Right cardiac atrium (tissue), 5 donors: Measurements from ENCODE around the gene PPP1R3G. TPM values are rescaled to one million over a fixed set of nuclear protein-coding genes. Genes with fewer than 3 reads are reported as not detected.

ENCODE experiments used
- ATAC-seq, 2 donors: fragments of 200-7000 bp; cut with Tn5 transposase; one replicate each; pipeline versions ENCODE4 v1.8.0 to v1.9.1; 2020; ENCODE audit warnings: moderate library complexity in 2 of 2, mild to moderate bottlenecking in 1 of 2
- DNase-seq, 3 donors: peaks; one replicate each; pipeline ENCODE4 v3.0.0-alpha.2; 2020
- H3K27ac ChIP-seq: one replicate; pipeline ENCODE4 v1.5.1; 2013; ENCODE audit warnings: mild to moderate bottlenecking, low read length, control low read depth, moderate library complexity
- H3K27me3 ChIP-seq: one replicate; pipeline ENCODE4 v1.6.1; 2013; ENCODE audit not compliant: control insufficient read depth, insufficient read depth
- H3K4me1 ChIP-seq: one replicate; pipeline ENCODE4 v1.6.1; 2013; ENCODE audit warnings: low read length; ENCODE audit not compliant: control insufficient read depth, insufficient read depth
- H3K4me3 ChIP-seq: one replicate; pipeline ENCODE4 v1.5.1; 2013; ENCODE audit warnings: low read length, control low read depth
- H3K9me3 ChIP-seq: one replicate; pipeline ENCODE4 v1.6.1; 2013; ENCODE audit warnings: low read length; ENCODE audit not compliant: control insufficient read depth
- WGBS: extraction: QIAGEN DNeasy Blood & Tissue Kit; methylation state at CpG from one replicate; pipeline ENCODE4 v1.1.7; 2013; 5-methylcytosine and 5-hydroxymethylcytosine counted together
- intact Hi-C, 4 donors: fragments of 100-400 bp; cut with DNase I; formaldehyde crosslinking; loops; one replicate each; pipeline versions ENCODE4 v1.11.0 to v1.14.0; 2022 to 2023
- polyA plus RNA-seq: library from polyadenylated mRNA; stranded (reverse); fragments of 200-250 nt; gene quantifications from one replicate; pipeline ENCODE4 v1.2.3, GENCODE V29; 2013
- total RNA-seq, 4 donors: library from RNA; stranded (reverse); fragmentation: NEBNext Ultra II Directional; extraction: Animal tissue kit (Norgen Biotek cat#: 25700); gene quantifications; one replicate each; pipeline ENCODE4 v1.2.1, GENCODE V29; 2021
- donor health status: healthy with polysubstance abuse.
- donor health status: DM: no; HTN: yes; CAD: no.
- donor health status: DM: no; HTN: no; CAD: no.
- donor health status: DM: no; HTN: yes; CAD: no; lungs with severe emphysema.
- donor health status: DM: yes; HTN: yes; CAD: no.

Gene PPP1R3G
- total and polyA plus RNA-seq, 5 donors, result 6.7 to 19.5 (median 14.2) TPM

GRCh38 chr6:5093231-5094015 is 8.3 kb downstream of the PPP1R3G start:
- H3K4me3 ChIP-seq, result no peak overlapping the region
- intact Hi-C loops, result no loop called here
- peaks cover 3% of the 10 kb centered on the region for H3K4me1 ChIP-seq
- WGBS, result 75% methylated on average over 7 of the region's 7 CpGs
- peak overlapping the region; percentile 59 for H3K27ac ChIP-seq
- ATAC-seq (peak; percentile 62 to 65), DNase-seq (peak in 1 of 3 donors; percentile 74)
- H3K27me3 ChIP-seq, result no peaks in the 10 kb centered on the region
- H3K9me3 ChIP-seq, result no peaks in the 10 kb centered on the region

- Histone ChIP-seq H3K27ac (no peak overlapping the region), H3K4me3 (no peak overlapping the region), H3K27me3 (no peaks in the 10 kb centered on the region), H3K4me1 (peaks cover 3% of the 10 kb centered on the region), H3K9me3 (no peaks in the 10 kb centered on the region)
- WGBS, result 81% methylated on average over 3 of the region's 3 CpGs
- intact Hi-C loops, result no loop called here
- no peak for DNase-seq
- no peak for ATAC-seq
These were observed 9.2 kb downstream of the PPP1R3G start for GRCh38 chr6:5094327-5094726.

GRCh38 chr6:5095236-5095635 is 10.1 kb downstream of the PPP1R3G start:
- no peak for ATAC-seq
- Histone ChIP-seq H3K4me3 (no peak overlapping the region), H3K4me1 (peaks cover 3% of the 10 kb centered on the region), H3K27me3 (no peaks in the 10 kb centered on the region), H3K27ac (no peak overlapping the region), H3K9me3 (no peaks in the 10 kb centered on the region)
- 65% methylated on average over 3 of the region's 3 CpGs for WGBS
- DNase-seq, result no peak
- intact Hi-C loops, result no loop called here

DNA sequence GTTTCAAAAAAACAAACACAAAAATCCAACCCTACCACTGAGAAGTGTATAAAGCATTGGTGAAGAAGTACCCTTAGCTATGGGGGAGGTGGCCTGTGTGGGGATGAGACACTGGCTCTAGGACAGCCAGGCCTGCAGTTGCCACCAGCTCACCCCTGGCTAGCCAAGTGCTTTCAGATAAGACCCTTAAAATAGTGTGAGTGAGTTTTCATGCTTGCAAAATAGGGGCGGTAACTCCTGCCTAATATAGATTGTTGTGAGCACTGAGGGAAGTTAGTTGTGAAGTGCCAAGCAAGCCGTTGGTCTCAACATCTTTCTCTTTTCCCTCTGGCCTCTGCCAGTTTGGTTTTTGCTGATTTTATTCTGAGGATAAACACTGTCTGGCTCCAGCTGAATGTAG is 11.3 kb downstream of the PPP1R3G start:
- WGBS, result 20% methylated on average over 2 of the region's 2 CpGs
- intact Hi-C loops, result no loop called here
- Histone ChIP-seq H3K27me3 (no peaks in the 10 kb centered on the region), H3K9me3 (no peaks in the 10 kb centered on the region), H3K27ac (peak overlapping the region; percentile 83), H3K4me1 (no peaks in the 10 kb centered on the region), H3K4me3 (no peak overlapping the region)
- ATAC-seq (peak; percentile 85 to 91), DNase-seq (peak; percentile 40 to 75 (median 73))

GRCh38 chr6:5098501-5099270 is 13.5 kb downstream of the PPP1R3G start:
- no peak for DNase-seq
- intact Hi-C loops, result no loop called here
- Histone ChIP-seq H3K4me3 (no peak overlapping the region), H3K4me1 (no peaks in the 10 kb centered on the region), H3K9me3 (no peaks in the 10 kb centered on the region), H3K27ac (no peak overlapping the region), H3K27me3 (no peaks in the 10 kb centered on the region)
- WGBS, result 93% methylated on average over 14 of the region's 14 CpGs
- ATAC-seq, result no peak

DNA sequence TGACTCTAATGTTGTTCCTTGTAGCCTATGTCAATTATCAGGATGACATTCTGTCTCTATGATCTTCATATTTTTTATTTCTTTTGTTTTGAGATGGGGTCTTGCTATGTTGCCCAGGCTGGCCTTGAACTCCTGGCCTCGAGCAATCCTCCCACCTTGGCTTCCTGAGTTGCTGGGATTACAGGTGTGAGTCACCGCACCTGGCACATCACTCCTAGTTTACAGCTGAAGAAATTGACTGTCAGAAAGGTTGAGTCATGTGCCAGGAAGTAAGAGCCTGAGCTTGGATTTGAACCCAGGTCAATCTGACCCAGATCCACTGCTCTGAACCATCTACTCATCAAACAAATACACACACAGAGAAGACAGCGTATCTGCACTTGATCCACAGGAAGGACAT is 14.4 kb downstream of the PPP1R3G start:
- no peaks in the 10 kb centered on the region for H3K27me3 ChIP-seq
- H3K4me3 ChIP-seq, result no peak overlapping the region
- intact Hi-C loops, result no loop called here
- H3K4me1 ChIP-seq, result no peaks in the 10 kb centered on the region
- 97% methylated on average over 3 of the region's 3 CpGs for WGBS
- ATAC-seq, result no peak
- H3K9me3 ChIP-seq, result no peaks in the 10 kb centered on the region
- no peak overlapping the region for H3K27ac ChIP-seq
- DNase-seq, result no peak

DNA sequence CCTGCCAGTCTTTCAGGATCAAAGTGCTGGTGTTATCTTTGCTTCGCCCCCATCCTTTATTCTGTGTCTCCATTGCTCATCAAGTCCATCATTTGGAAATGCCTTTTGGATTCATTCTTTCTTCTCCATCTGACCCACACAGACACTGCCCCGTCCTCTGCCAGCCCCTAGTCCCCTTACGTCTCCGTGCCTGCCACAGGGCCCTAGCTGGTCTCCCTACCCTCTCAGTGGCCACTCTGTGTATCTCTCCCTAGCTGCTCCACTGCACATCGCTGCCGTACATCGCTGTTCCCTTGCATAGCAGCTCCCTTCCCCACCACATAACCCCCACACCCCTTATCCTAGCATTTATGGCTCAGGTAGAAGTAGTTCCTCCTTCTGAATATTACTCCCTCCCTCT is 15.7 kb downstream of the PPP1R3G start:
- 92% methylated on average over 7 of the region's 7 CpGs for WGBS
- Histone ChIP-seq H3K27me3 (no peaks in the 10 kb centered on the region), H3K9me3 (no peaks in the 10 kb centered on the region), H3K4me1 (no peaks in the 10 kb centered on the region), H3K4me3 (no peak overlapping the region), H3K27ac (no peak overlapping the region)
- no peak for DNase-seq
- intact Hi-C loops, result no loop called here
- no peak for ATAC-seq

GRCh38 chr6:5102267-5102970 is 17.3 kb downstream of the PPP1R3G start:
- ATAC-seq (no peak), DNase-seq (no peak)
- intact Hi-C loops, result no loop called here
- H3K4me3 ChIP-seq, result no peak overlapping the region
- H3K27me3 ChIP-seq, result no peaks in the 10 kb centered on the region
- no peaks in the 10 kb centered on the region for H3K9me3 ChIP-seq
- 88% methylated on average over 8 of the region's 8 CpGs for WGBS
- no peaks in the 10 kb centered on the region for H3K4me1 ChIP-seq
- H3K27ac ChIP-seq, result no peak overlapping the region

DNA sequence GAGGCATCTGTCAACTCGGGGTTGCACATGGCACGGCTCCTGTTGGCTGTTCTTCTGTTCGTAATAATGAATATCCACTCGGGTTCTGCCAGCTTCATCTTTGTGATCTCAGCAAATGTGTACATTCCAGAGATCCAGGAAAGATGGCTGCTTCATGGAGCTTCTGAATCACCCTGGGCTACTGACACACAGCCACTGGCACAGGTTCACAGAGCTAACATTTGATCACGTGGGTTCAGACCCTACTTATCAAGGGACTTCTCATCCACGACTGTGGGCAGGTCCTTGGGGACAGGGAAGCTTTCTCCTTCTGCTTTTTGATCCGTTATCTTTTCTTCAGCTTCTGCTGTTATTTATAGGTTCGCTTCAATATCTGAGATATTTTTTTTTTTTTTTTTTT is 18.1 kb downstream of the PPP1R3G start:
- Histone ChIP-seq H3K4me1 (no peaks in the 10 kb centered on the region), H3K27ac (peak overlapping the region; percentile 31), H3K4me3 (no peak overlapping the region), H3K27me3 (no peaks in the 10 kb centered on the region), H3K9me3 (no peaks in the 10 kb centered on the region)
- ATAC-seq, result peak in 1 of 2 donors; percentile 39
- intact Hi-C loops, result no loop called here
- WGBS, result 71% methylated on average over 8 of the region's 8 CpGs
- DNase-seq, result no peak

DNA sequence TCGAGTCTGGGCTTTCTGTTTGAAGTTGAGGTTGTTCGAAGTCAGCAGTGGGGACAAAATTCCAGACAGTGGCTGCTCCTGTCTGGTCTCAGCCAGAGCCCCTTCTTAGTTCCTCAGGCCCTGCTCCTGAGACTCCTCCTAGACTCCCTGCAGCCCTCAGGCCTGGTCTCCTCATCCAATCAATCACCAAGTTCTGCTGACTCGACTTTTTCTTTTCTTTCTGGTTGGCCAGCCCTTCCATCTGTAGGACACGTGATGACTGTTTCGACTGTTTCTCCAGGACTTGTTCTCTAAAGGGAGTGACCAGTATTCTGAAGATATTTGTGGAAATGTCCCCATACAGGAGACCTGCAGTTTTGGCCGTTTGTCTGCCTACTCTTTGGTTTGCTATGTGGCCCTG is 19.5 kb downstream of the PPP1R3G start:
- H3K4me3 ChIP-seq, result no peak overlapping the region
- WGBS, result 88% methylated on average over 6 of the region's 6 CpGs
- intact Hi-C loops, result no loop called here
- H3K9me3 ChIP-seq, result no peaks in the 10 kb centered on the region
- ATAC-seq (no peak), DNase-seq (no peak)
- H3K27ac ChIP-seq, result no peak overlapping the region
- H3K4me1 ChIP-seq, result no peaks in the 10 kb centered on the region
- no peaks in the 10 kb centered on the region for H3K27me3 ChIP-seq

GRCh38 chr6:5105146-5105545 is 20.0 kb downstream of the PPP1R3G start:
- Histone ChIP-seq H3K9me3 (no peaks in the 10 kb centered on the region), H3K27me3 (no peaks in the 10 kb centered on the region), H3K27ac (no peak overlapping the region), H3K4me3 (no peak overlapping the region), H3K4me1 (no peaks in the 10 kb centered on the region)
- intact Hi-C loops, result no loop called here
- WGBS, result 98% methylated on average over 10 of the region's 10 CpGs
- ATAC-seq, result no peak
- DNase-seq, result no peak
